HG02852 (cell line): Measurements from ENCODE around the gene SNAI1.
"Not testable (repeated sequence)": the region's sequence is repeated elsewhere in the genome, so short reads cannot be mapped to it uniquely, and the experiment has no call there.

ENCODE experiments used
- ATAC-seq: cut with Tn5 transposase; IDR thresholded peaks from one replicate; pipeline ENCODE4 v1.9.1; 2021; ENCODE audit warnings: mild to moderate bottlenecking, moderate library complexity; ENCODE audit not compliant: unreplicated experiment

The SNAI1 gene

DNA sequence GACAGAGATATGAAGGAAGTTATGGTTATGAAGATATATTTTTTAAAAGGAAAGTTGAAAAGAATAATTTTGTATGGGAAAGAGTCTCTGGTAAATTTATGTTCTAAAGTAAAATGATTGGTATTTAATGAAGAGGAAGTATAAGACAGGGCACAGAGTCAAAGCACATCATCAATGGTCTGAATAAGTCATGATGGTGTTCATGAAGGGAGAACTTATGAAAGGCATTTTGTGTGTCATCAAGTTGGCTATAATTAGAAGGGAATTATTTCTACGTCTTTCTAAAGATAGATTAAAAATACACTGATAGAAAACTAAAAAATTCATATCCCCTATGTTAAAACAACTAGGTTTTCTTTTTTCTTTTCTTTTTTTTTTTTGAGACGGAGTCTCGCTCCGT lies 21.4 kb upstream of the SNAI1 start:
- no peak for ATAC-seq

GRCh38 chr20:49964964-49965780 lies 17.6 kb upstream of the SNAI1 start:
- ATAC-seq: no peak

DNA sequence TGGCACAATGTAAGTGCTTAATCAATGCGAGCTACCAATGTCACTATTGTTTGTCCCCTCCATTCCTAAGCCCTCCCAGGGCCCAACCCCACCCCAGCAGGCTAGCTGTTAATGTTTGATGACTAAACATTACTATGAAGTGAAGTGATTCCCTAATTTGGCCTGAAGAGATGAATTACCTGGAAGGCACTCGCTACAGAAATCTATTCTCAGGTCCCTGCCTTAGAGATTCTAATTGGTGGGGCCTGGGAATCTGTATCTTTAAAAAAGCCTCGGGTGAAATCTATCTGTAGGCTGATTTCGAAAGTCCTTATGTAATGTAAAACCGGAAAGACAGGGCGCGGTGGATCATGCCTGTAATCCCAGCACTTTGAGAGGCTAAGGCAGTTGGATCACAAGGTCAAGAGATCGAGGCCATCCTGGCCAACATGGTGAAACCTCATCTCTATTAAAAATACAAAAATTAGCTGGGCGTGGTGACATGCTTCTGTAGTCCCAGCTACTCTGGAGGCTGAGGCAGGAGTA lies 16.9 kb upstream of the SNAI1 start:
- ATAC-seq: no peak

DNA sequence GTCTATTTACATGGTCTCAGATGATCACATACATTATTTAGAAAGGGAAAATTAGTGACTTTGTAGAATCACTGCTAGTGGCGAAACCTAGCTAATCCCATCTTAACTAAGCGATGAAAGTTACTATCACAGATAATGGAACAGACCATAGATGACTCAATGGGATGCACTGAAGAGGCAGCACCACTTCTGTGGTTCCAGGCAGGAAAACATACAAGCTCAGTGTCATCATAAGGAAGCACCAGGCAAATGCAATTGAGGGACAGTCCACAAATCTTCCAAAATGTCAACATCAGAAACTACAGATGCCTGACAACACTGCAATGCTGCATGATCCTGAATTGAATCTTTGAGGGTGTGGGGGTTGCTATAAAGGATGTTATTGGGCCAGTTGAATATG lies 15.9 kb upstream of the SNAI1 start:
- ATAC-seq: no peak

DNA sequence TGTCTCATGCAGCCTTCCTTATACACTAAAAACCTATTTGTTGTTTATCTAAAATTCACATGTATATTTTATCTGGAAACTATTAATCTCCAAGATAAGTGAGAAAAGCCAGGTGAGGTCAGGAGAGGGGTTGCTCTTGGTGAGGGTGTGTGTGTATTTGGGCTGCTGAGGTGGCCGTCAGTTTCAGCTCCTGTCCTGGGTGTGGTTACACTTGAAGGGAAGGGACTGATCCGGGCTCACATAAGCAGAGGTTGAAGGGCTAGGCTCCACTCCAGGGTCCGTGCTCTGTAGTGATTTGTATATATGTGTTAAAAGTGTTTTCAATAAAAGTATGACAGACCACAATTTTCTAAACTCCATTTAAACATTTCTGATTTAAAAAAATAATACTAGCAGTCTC lies 13.5 kb upstream of the SNAI1 start:
- ATAC-seq: no peak

- no peak for ATAC-seq
These were observed 12.8 kb upstream of the SNAI1 start for GRCh38 chr20:49969946-49970345.

GRCh38 chr20:49970498-49970897 lies 12.3 kb upstream of the SNAI1 start:
- ATAC-seq: no peak

DNA sequence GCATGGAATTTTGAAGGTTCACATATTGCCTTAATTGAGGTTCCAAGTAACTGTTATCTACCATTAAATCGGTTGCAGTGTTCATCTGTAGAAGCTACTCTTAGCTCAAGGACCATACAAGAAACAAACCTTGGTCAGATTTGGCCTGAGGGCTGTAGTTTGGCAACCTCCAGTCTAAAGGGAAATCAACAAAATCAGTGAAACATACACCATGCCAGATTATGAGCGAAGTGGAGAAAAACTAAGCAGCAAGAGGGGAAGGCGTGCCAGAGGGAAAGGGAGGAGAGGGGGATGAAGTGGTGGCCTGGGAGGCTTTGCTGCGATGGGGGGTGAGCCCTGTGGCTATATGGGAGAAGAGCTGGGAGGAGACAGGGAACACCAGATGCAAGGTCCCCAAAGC lies 8.8 kb upstream of the SNAI1 start:
- ATAC-seq: no peak

DNA sequence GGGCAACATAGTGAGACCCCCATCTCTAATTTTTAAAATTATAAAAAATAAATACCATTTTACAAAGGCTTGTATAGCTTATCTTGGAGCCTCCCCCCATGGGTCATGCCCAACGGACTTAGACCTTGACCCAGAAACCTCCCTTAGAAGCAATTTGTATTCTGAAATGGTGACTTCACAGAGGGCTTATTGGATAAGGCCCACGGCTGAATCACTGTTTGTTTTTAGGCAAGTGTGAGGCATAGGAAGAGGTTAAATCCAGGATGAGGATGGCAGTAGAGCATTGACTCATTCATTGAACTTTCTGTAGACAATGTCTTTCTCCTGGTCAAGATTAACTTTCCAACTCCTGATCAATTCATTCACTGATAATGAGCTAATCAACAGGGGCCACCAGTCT lies 6.2 kb upstream of the SNAI1 start:
- no peak for ATAC-seq

DNA sequence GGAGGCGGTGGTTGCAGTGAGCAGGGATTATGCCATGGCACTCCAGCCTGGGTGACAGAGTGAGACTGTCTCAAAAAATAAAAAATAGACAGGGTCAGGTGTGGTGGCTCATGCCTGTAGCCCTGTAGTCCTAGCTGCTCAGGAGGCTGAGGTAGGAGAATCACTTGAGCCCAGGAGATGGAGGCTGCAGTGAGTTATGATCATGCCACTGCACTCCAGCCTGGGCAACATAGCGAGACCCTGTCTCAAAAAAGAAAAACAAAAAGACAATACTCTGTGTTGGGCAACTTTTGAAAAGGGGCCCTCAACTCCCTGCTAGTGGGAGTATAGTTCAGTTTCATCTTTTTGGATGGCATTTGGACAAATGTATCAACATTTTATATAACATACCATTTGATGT lies 5.0 kb upstream of the SNAI1 start:
- ATAC-seq: not testable (repeated sequence)

DNA sequence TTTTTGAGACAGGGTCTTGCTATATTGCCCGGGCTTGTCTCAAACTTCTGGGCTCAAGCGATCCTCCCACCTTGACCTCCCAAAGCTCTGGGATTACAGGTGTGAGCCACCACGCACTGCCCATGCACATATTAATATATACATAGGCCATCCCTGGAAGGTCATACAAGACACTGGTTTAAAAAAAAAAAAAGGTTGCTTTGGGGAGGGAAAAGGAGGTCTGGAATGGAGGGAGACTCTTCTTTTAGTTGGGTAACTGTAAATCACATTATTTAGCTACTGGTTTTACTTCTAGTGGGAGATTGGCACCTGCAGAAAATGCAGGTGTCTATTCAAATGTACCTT lies 4.1 kb upstream of the SNAI1 start:
- no peak for ATAC-seq

DNA sequence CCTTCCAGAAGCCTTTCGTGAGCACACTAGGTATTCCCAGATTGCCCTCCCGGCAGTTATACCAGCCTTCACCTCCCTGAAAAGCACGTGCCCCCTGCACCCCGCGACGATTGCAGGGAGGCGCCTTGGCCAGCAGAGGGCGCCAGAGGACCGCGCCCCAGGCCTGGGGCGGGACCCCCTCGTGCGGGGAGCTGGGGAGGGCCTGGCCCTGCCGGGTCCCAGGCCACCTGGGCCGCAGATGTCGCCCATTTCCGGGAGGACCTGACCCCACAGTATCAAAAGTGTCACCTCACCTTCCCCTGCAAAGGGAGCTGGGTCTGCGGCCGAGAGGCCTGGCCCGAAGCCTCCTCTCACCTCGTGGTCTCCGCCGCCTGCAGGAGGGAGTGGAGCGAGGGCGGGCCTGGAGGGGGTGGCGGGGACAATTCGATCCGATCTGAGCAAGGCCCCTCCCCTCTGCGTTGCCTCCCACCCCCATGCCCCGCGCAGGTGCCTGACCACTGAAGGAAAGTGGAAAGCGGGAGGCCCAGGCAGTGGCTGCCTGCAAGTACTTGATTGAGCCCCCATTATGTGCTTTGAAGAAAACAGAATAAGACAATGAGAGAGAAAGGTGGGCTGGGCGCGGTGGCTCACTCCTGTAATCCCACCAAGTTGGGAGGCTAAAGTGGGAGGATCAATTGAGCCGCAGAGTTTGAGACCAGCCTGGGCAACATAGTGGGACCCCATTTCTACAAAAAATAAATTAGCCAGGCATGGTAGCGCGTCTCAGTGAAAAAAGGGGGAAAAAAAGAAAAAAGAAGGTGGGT lies 3.5 kb upstream of the SNAI1 start:
- ATAC-seq: no peak

DNA sequence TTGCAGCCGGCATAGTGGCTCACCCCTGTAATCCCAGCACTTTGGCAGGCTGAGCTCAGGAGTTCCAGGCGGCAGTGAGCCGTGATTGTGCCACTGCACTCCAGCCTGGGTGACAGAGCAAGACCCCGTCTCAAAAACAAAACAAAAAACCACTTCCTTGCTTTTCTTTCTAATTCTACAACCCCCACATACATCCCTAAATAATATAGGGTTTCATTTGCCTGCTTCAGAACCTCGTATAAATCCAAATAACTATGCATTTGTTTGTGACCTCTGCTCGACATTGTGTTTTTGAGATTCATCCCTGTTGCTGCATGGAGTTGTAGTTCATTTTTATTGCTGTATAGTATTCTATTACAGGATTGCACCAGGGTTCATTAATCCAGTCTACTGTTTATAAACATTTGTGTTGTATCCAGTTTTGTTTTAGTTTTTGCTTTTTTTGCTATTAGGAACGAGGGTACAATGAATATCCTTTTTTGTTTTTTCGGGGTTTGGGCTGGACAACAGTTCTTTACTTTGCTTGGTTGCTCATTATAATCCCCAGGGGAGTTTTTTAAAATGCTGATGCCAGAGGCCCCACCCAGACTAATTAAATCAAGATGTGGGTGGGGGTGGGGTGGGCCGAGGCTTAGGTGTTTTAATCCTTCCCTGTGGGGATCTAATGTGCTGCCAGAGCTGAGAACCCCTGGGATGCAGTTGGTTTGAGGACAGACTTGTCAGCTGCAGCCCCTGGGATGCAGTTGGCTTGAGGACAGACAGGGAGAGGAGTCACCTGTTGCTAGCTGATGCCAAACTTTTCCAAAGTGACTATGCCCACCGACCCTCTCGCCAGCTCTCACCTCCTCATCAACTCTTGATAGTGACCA lies 2.4 kb upstream of the SNAI1 start:
- ATAC-seq: no peak

DNA sequence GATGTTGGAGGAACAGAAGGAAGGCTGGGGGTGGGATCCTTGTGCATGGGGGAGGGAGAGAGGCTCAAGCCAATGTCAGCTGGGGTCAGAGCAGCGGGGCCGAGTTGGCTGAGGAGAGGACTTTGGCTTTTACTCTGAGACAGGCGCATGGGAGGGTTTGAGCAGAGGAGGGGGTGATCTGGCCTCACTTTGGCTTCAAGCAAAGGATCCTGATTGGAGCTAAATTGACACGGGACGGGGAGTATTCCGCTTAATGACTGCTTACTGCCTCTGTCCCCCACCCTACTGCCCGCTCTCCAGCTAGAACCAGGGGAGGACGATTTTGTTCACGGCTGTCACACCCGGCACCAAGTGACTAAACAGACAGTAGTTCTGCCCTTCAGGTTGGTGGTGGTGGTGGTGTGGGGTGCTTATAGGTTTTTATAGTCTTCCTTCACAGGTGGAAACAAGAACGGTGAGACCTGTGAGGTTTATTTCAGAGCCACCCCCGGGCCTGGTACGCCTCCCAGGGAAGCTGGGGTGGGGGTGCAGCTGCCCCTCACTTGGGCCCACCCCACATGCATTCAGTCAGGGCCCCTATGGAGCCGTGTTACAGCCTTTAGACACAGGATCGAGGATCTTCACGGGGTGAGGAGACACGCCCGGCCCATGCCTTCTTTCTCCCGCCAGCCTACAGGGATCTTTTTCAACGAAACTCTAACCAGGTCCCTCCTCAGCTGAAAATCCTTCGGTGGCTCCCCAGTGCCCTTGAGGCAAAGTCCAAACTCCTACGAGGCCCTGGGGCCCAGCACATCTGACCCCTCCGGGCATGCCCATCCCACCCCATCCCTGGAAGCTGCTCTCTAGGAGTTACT lies 1.3 kb upstream of the SNAI1 start:
- no peak for ATAC-seq

- no peak for ATAC-seq
These were observed 771 bp upstream of the SNAI1 start for GRCh38 chr20:49982072-49982345.

DNA sequence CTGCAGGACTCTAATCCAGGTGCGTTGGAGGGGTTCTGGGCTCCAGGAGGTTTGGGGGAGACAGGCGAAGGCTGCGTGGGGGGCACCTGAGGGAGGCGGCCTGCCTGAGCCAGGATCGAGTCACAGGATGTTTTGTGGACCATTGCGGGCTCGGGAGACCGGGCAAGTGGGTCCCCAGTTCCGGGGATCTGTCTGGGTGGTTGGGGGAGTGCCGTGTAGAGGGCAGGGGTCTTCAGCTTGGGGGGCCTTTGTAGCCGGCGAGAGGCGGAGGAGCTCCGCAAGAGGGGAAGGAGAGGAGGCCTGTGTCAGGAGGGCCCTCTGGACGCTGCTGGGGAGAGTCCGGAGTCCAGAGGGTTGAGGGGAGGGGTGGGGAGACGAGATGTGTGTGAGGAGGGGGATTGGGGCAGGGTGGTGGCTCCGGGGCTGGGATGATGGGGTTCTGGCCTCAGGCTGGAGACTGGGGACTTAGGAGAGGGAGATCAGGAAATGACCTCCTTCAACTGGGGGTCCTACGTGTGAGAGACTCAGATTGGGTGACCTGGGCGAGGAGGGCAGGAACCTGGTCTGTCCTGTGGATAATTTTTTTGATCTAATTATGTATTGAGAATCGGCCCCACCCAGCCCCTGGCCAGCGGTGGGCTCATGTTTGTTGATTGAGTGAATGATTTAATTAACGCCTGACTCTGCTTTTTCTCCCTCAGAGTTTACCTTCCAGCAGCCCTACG lies 505 bp downstream of the SNAI1 start:
- no peak for ATAC-seq

DNA sequence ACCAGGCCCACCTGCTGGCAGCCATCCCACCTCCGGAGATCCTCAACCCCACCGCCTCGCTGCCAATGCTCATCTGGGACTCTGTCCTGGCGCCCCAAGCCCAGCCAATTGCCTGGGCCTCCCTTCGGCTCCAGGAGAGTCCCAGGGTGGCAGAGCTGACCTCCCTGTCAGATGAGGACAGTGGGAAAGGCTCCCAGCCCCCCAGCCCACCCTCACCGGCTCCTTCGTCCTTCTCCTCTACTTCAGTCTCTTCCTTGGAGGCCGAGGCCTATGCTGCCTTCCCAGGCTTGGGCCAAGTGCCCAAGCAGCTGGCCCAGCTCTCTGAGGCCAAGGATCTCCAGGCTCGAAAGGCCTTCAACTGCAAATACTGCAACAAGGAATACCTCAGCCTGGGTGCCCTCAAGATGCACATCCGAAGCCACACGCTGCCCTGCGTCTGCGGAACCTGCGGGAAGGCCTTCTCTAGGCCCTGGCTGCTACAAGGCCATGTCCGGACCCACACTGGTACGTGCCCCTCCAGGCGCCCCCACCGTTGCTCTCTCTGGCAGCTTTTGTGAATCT lies 1.1 kb downstream of the SNAI1 start:
- no peak for ATAC-seq

DNA sequence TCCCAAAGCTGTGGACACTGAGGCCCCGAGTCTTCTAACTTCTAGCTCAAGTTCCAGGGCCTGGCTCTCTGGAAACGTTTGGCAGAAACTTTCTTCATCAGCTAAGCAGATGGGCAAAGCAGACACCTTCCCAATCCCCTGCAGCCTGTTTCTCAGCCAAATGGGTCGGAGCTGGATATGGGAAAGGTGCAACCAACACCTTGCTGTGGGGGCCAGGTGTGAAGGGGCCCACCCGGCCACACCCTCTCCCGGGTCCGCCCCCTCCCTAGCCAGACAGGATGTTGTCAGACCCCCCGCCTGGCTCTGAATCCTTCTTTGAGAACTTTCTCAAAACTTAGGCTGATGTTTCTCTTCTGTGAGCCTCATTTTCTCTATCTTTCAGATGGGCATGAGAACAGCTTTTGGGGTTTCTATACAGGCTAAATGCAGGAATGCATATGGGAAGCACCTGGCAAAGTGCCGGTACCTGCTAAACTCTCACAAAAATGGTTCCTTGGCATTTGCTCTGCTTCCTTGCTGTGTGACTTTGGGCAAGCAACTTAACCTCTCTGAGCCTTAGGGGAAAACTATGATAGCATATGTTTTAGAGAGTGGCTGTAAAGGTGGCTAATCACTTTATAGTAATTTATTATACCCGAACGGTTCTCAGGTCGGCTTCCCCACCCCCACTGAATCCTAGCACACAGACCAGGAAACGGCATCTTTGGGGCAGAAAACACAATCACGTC lies 1.8 kb downstream of the SNAI1 start:
- ATAC-seq: no peak

DNA sequence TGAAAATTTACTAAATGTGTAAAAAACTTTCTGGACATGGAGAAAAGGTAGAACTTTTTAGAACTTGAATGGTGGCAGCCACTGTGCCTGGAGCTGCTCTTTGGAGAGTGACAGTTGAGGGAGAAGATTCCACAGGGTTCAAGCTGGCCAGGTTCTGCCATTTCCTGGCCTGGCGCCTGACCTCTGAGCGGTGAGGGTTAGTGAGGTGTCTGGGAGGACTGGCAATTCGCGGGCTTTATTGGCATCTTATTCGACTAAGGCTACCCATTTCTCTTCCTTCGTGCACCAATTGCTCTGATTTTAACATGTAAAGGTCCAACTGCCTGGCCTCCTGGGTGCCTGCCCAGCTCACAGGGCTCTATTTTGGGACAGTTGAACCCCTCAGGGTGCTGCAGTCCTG lies 2.4 kb downstream of the SNAI1 start:
- no peak for ATAC-seq
